NT2/D1 (cell line): Measurements from ENCODE around the gene RHOU.

Experiments
- YY1 ChIP-seq: IDR thresholded peaks from 2 replicates; pipeline ENCODE4 v1.6.1; 2011; ENCODE audit not compliant: insufficient read length, insufficient read depth
- ZNF274 ChIP-seq: IDR thresholded peaks from 2 replicates; pipeline ENCODE4 v1.6.1; 2011; ENCODE audit warnings: mild to moderate bottlenecking, low read depth, low read length

- TF ChIP-seq YY1 (no peak), ZNF274 (no peak)
Measured at GRCh38 chr1:228778961-228779360, 43.7 kb downstream of the RHOU start.
